BE2C (cell line): ENCODE data around the gene HSF5.
"Not testable (repeated sequence)": the region's sequence is repeated elsewhere in the genome, so short reads cannot be mapped to it uniquely, and the experiment has no call there.

Experiments
- DNase-seq: peaks from one replicate; pipeline ENCODE4 v3.0.0-alpha.2; 2020
- H3K27me3 ChIP-seq: fragments of 250-450 bp; sonication (Bioruptor Pico); 2 replicates; pipeline ENCODE4 v1.5.1; 2020; ENCODE audit warnings: mild to moderate bottlenecking
- H3K36me3 ChIP-seq: fragments of 250-450 bp; sonication (Bioruptor Pico); 2 replicates; pipeline ENCODE4 v1.5.1; 2020; ENCODE audit warnings: mild to moderate bottlenecking
- H3K4me1 ChIP-seq: fragments of 250-450 bp; sonication (Bioruptor Pico); 2 replicates; pipeline ENCODE4 v1.5.1; 2020
- H3K4me3 ChIP-seq: 2 replicates; pipeline ENCODE4 v1.5.1; 2011; ENCODE audit warnings: low read depth, low read length
- H3K9me3 ChIP-seq: fragments of 250-450 bp; sonication (Bioruptor Pico); 2 replicates; pipeline ENCODE4 v1.5.1; 2020
- TF ChIP-seq, protein P1 (sequence below): IDR thresholded peaks from 2 replicates; pipeline ENCODE4 v1.5.1; 2012; ENCODE audit warnings: mild to moderate bottlenecking, low read depth, low read length

The HSF5 gene

DNA sequence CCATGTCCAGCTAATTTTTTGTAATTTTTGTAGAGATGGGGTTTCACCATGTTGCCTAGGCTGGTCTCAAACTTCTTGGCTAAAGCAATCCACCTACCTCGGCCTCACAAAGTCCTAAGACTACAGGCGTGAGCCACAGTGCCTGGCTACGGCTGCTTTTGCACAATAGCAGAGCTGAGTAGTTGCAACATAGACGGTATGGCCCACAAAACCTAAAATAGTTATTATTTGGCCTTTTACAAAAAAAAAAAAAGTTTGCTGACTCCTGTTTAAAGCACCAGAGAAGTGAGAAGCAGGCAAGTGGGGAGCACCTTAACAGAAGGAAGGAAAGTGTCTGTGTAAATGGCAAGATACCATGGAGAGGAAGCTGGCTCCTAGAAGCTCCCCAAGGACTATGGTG lies 5.3 kb upstream of the HSF5 start:
- no peaks in the 10 kb centered on the region for H3K9me3 ChIP-seq
- TF ChIP-seq, protein P1, sequence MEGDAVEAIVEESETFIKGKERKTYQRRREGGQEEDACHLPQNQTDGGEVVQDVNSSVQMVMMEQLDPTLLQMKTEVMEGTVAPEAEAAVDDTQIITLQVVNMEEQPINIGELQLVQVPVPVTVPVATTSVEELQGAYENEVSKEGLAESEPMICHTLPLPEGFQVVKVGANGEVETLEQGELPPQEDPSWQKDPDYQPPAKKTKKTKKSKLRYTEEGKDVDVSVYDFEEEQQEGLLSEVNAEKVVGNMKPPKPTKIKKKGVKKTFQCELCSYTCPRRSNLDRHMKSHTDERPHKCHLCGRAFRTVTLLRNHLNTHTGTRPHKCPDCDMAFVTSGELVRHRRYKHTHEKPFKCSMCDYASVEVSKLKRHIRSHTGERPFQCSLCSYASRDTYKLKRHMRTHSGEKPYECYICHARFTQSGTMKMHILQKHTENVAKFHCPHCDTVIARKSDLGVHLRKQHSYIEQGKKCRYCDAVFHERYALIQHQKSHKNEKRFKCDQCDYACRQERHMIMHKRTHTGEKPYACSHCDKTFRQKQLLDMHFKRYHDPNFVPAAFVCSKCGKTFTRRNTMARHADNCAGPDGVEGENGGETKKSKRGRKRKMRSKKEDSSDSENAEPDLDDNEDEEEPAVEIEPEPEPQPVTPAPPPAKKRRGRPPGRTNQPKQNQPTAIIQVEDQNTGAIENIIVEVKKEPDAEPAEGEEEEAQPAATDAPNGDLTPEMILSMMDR: no peak
- H3K27me3 ChIP-seq: no peaks in the 10 kb centered on the region
- H3K4me1 ChIP-seq: no peaks in the 10 kb centered on the region
- no peak overlapping the region for H3K4me3 ChIP-seq
- no peak for DNase-seq
- peaks cover 70% of the 10 kb centered on the region for H3K36me3 ChIP-seq

DNA sequence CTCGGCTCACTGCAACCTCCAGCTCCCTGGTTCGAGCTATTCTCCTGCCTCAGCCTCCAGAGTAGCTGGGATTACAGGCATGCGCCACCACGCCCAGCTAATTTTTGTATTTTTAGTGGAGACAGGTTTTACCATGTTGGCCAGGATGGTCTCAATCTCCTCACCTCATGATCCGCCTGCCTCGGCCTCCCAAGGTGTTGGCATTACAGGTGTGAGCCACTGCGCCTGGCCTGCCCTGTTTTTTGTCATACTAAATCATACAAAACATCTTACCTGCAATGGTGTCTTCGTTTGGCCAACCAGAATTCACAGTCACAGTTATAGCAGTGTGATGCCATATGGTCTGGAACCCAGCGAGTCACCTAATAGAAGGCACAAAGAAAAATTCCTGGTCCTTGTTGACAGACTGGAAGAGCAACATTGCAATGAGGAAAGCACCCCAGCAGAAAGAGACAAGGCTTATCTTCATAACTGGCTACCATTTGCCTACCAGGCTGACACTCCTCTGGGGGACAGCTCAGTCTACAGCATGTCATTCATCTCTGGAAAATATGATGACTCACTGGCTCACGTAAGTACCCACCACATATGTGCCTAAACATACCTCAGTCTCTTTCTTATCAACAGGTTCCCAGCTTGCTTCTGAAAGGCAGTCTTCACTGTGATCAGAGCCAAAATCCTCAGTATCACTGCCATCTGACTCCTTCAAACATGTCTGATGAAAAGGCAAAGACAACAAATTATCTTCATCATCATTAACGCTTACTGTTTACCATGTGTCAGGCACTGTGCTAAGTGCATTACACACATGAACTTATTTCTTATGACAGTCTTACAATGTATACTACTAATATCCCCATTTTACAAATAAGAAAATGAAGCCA lies 4.3 kb upstream of the HSF5 start:
- Histone ChIP-seq H3K36me3 (peaks cover 70% of the 10 kb centered on the region), H3K4me3 (no peak overlapping the region), H3K27me3 (no peaks in the 10 kb centered on the region), H3K9me3 (no peaks in the 10 kb centered on the region), H3K4me1 (no peaks in the 10 kb centered on the region)
- TF ChIP-seq, protein P1: no peak
- no peak for DNase-seq

DNA sequence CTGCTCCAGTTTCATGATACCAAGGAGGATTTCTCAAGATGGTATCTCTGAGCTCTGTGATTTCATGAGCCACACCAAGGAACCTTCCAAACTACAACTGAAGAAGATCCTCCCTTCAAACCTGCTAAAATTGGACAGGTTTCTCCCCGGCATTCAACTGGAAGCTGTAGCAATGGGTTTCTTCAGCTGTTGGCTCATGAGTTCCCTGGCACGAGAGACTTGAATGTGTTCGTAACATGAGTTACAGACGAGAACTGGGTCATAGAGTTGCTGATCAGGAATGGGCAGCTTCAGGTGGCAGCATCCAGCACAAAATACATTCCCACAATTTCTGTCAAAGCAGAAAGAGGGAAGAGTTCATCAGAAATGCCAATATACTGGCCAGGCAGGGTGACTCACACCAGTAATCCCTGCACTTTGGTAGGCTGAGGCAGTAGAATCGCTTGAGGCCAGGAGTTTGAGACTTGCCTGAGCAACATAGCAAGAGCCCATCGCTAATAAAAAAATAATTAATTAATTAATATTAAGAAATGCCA lies 3.4 kb upstream of the HSF5 start:
- H3K4me1 ChIP-seq: no peaks in the 10 kb centered on the region
- H3K9me3 ChIP-seq: no peaks in the 10 kb centered on the region
- DNase-seq: no peak
- no peak overlapping the region for H3K4me3 ChIP-seq
- no peaks in the 10 kb centered on the region for H3K27me3 ChIP-seq
- TF ChIP-seq, protein P1: no peak
- peaks cover 63% of the 10 kb centered on the region for H3K36me3 ChIP-seq

DNA sequence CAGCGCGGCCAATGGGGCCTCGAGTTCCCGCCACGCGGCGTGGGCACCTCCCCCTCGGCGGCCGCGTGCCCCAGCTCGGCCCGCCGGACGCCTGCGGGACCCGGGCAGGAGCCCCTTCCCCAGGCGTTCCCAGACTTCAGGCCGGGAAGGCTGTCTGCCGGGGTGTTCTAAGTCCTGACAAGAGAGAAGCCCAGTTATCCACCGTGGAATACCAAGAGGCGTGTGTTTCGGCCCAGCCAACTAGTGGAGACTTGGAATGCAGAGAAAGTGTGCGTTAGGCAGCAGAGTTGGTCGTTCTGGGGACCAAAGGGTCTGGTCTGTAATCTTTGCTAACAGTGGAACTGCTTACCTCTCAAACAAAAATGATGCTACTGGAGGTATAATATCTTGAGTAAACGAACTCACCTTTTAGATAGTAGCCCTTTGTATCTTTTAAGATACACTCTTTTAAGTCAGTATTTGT lies 251 bp upstream of the HSF5 start:
- H3K36me3 ChIP-seq: peaks cover 38% of the 10 kb centered on the region
- H3K4me3 ChIP-seq: no peak overlapping the region

DNA sequence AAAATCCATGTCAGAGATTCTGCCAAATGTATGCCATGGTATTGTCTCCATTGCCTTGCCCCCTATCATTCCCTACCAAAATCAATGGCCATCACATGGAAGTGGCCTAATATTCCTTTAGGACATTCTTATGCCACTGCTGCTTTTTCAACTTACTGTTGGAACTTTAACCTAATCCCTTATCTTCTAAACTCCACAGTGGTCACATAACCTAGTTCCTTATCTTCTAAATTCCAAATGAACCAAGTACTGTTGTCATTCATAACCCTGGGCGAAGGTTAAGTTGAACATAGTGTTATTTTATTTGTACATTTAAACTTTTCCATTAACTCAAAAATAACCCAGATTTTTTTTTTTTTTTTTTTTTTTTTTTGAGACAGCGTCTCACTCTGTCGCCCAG lies 3.6 kb downstream of the HSF5 start:
- H3K9me3 ChIP-seq: no peaks in the 10 kb centered on the region
- H3K27me3 ChIP-seq: peaks cover 21% of the 10 kb centered on the region
- TF ChIP-seq, protein P1: no peak
- H3K36me3 ChIP-seq: peaks cover 8% of the 10 kb centered on the region
- H3K4me1 ChIP-seq: no peaks in the 10 kb centered on the region
- H3K4me3 ChIP-seq: no peak overlapping the region
- no peak for DNase-seq

More for the DNA sequence above, 251 bp upstream of the HSF5 start:
- no peaks in the 10 kb centered on the region for H3K4me1 ChIP-seq
- DNase-seq: no peak
- no peaks in the 10 kb centered on the region for H3K9me3 ChIP-seq
- H3K27me3 ChIP-seq: peaks cover 3% of the 10 kb centered on the region
- TF ChIP-seq, protein P1: no peak

DNA sequence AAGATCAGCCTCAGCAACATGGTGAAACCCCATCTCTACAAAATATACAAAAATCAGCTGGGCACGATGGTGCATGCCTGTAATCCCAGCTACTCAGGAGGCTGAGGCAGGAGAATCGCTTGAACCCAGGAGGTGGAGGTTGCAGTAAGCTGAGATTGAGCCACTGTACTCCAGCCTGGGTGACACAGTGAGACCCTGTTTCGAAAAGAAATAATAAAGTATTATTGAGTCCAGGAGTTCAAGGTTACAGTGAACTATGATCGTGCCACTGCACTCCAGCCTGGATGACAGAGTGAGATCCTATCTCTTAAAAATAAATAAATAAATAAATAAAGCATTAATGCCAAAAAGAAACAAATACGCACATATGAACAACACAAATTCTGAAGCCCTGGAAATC lies 6.4 kb downstream of the HSF5 start:
- H3K4me1 ChIP-seq, H3K9me3 ChIP-seq, H3K36me3 ChIP-seq, H3K4me3 ChIP-seq, DNase-seq: not testable (repeated sequence)
- peaks cover 22% of the 10 kb centered on the region for H3K27me3 ChIP-seq
